ENCODE measurements around the gene ATAD3C.

DNA sequence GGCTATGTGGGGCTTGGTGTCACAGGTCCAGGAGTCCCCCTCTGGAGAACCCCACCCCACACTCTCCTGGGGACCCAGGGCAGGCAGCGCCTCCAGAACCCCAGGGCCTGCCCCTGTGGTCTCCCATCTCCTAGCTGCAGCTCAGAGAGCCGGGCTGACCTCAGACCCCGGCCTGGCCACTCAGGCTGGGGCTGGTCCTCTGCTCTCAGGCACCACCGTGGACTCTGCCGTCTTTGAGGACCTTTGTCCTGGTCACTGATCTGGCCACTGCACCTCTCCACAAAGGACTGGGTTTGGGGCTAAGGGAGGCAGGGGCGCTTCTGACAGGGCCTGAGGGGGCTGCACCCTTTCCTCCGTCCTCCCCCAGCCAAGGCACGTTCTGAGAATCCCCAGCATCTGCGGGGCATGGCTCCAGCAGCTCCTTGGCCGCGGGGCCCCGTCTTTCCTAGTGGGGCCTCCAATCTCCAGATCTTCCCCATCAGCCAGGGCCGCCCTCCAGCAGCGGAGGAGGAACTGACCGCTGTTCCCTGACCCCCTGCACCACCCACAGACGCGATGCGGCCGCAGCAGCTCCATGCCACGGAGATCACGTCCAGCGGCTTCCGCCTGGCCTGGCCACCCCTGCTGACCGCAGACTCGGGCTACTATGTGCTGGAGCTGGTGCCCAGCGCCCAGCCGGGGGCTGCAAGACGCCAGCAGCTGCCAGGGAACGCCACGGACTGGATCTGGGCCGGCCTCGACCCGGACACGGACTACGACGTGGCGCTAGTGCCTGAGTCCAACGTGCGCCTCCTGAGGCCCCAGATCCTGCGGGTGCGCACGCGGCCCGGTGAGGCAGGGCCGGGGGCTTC, 10.7 kb upstream of the ATAD3C start:
- TF ChIP-seq, protein P1, sequence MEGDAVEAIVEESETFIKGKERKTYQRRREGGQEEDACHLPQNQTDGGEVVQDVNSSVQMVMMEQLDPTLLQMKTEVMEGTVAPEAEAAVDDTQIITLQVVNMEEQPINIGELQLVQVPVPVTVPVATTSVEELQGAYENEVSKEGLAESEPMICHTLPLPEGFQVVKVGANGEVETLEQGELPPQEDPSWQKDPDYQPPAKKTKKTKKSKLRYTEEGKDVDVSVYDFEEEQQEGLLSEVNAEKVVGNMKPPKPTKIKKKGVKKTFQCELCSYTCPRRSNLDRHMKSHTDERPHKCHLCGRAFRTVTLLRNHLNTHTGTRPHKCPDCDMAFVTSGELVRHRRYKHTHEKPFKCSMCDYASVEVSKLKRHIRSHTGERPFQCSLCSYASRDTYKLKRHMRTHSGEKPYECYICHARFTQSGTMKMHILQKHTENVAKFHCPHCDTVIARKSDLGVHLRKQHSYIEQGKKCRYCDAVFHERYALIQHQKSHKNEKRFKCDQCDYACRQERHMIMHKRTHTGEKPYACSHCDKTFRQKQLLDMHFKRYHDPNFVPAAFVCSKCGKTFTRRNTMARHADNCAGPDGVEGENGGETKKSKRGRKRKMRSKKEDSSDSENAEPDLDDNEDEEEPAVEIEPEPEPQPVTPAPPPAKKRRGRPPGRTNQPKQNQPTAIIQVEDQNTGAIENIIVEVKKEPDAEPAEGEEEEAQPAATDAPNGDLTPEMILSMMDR (IDR thresholded peaks at IDR 0.05), result no peak
- no peak for TF ChIP-seq POLR2A (IDR thresholded peaks at IDR 0.05)
- TF ChIP-seq POLR2AphosphoS5 (IDR thresholded peaks at IDR 0.05), result no peak
- no peak for TF ChIP-seq EP300 (IDR thresholded peaks at IDR 0.05)

Data from upper lobe of left lung (tissue), 4 donors.